ENCODE data around the gene PHLDA1. TPM values are rescaled to one million over a fixed set of nuclear protein-coding genes. Genes with fewer than 3 reads are reported as not detected.
A peak's percentile ranks its signal among the peaks of the same experiment; 100 is the strongest.

Gene PHLDA1
- total RNA-seq, 1 donor from 2014 or later, result 40.3 TPM

- Histone ChIP-seq H3K36me3 (no peaks in the 10 kb centered on the region), H3K27ac (no peak overlapping the region), H3K4me1 (peaks cover 44% of the 10 kb centered on the region), H3K27me3 (no peaks in the 10 kb centered on the region), H3K9me3 (no peaks in the 10 kb centered on the region), H3K4me3 (no peak overlapping the region)
- intact Hi-C loops (cut with DNase I), result no loop called here
- TF ChIP-seq POLR2A (IDR thresholded peaks at IDR 0.05) (no peak), POLR2AphosphoS5 (IDR thresholded peaks at IDR 0.05; ENCODE audit: insufficient read depth in 1 of 2, low read depth in 1 of 2) (no peak), CTCF (IDR thresholded peaks at IDR 0.05) (no peak)
- no peak for DNase-seq (ENCODE audit: extremely low spot score in 2 of 2)
These were observed 7.3 kb downstream of the PHLDA1 start for GRCh38 chr12:76024102-76024781.

GRCh38 chr12:76023069-76023690 lies 8.4 kb downstream of the PHLDA1 start:
- intact Hi-C loops (cut with DNase I), result no loop called here
- Histone ChIP-seq H3K4me1 (peaks cover 33% of the 10 kb centered on the region), H3K27me3 (no peaks in the 10 kb centered on the region), H3K9me3 (no peaks in the 10 kb centered on the region), H3K27ac (no peak overlapping the region), H3K36me3 (no peaks in the 10 kb centered on the region), H3K4me3 (no peak overlapping the region)
- TF ChIP-seq POLR2A (IDR thresholded peaks at IDR 0.05), result no peak
- TF ChIP-seq CTCF (IDR thresholded peaks at IDR 0.05), result no peak
- TF ChIP-seq POLR2AphosphoS5 (IDR thresholded peaks at IDR 0.05; ENCODE audit: insufficient read depth in 1 of 2, low read depth in 1 of 2), result no peak
- no peak for DNase-seq (ENCODE audit: extremely low spot score in 2 of 2)

GRCh38 chr12:76022506-76022905 lies 9.1 kb downstream of the PHLDA1 start:
- DNase-seq (ENCODE audit: extremely low spot score in 2 of 2), result no peak
- Histone ChIP-seq H3K27me3 (no peaks in the 10 kb centered on the region), H3K9me3 (no peaks in the 10 kb centered on the region), H3K36me3 (no peaks in the 10 kb centered on the region), H3K4me1 (peaks cover 26% of the 10 kb centered on the region), H3K4me3 (no peak overlapping the region), H3K27ac (no peak overlapping the region)
- intact Hi-C loops (cut with DNase I), result no loop called here
- TF ChIP-seq POLR2A (IDR thresholded peaks at IDR 0.05) (no peak), CTCF (IDR thresholded peaks at IDR 0.05) (no peak), POLR2AphosphoS5 (IDR thresholded peaks at IDR 0.05; ENCODE audit: insufficient read depth in 1 of 2, low read depth in 1 of 2) (no peak)

- TF ChIP-seq POLR2A (IDR thresholded peaks at IDR 0.05) (no peak), POLR2AphosphoS5 (IDR thresholded peaks at IDR 0.05; ENCODE audit: insufficient read depth in 1 of 2, low read depth in 1 of 2) (peak in 1 of 2 donors; percentile 37), CTCF (IDR thresholded peaks at IDR 0.05) (no peak)
- no peaks in the 10 kb centered on the region for H3K36me3 ChIP-seq
- H3K4me1 ChIP-seq, result peaks cover 11% of the 10 kb centered on the region
- H3K9me3 ChIP-seq, result no peaks in the 10 kb centered on the region
- H3K27me3 ChIP-seq, result no peaks in the 10 kb centered on the region
- no peak for DNase-seq (ENCODE audit: extremely low spot score in 2 of 2)
- H3K27ac ChIP-seq, result peak overlapping the region; percentile 51
- intact Hi-C loops (cut with DNase I), result no loop called here
- H3K4me3 ChIP-seq, result no peak overlapping the region
These were observed 10.6 kb downstream of the PHLDA1 start for GRCh38 chr12:76020731-76021672.

Measured in vagina (tissue), 2 donors.